Hematopoietic multipotent progenitor cell treated with erythropoietin and hydrocortisone succinate and interleukin-3 and kit ligand, for 17 days (in vitro differentiated cells): ENCODE results near the gene GNG5.
"Not testable (repeated sequence)": the region's sequence is repeated elsewhere in the genome, so short reads cannot be mapped to it uniquely, and the experiment has no call there.

Experiments used
- DNase-seq: peaks from one replicate; pipeline ENCODE4 v3.0.0-alpha.2; 2015; ENCODE audit warnings: low spot score

Gene GNG5

DNA sequence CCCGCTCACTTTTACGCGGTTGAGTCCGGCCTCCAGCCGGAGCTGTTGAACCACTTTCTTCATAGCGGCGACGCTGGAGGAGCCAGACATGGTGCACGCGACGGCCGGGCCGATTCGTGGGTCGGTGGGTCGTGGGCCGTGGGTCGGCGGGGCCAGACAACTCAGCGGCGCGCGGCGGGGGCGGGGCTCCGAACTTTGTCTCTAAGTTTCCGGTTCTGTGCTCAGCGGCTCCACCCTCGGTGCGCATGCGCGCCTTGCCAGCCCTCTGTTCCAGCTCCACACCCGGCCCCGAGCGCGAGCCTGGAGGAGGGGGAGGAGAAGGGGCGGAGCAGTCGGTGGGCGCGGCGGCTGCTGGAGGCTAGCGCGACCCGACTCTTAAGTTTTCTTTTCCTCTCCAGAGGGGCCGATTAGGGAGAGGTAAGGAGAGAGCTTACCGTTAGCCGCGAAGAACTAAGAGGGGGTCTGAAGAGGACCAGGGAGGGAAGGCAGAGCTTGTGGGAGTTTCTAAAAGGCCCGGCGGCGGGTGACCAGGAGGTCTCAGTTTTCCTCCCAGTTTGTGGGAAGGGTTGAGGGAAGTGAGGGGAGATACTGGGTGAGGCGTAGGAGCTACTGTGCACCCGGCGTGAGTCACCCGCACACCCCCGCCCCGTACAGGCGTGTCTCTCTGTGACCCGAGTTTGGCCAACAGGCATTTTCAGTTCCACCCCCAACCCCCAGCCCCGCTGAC lies at the start of gene GNG5, which contains the start of gene SPATA1:
Gene GNG5, minus strand, starts transcription at position 580 of the 727 bp plus-strand sequence. Its CDS starts 490 bp downstream, at position 90.
Gene SPATA1, plus strand, starts transcription at position 385 of the 727 bp plus-strand sequence. CDS start 9,974 bp downstream, outside the sequence.
- peak; percentile 98 for DNase-seq

DNA sequence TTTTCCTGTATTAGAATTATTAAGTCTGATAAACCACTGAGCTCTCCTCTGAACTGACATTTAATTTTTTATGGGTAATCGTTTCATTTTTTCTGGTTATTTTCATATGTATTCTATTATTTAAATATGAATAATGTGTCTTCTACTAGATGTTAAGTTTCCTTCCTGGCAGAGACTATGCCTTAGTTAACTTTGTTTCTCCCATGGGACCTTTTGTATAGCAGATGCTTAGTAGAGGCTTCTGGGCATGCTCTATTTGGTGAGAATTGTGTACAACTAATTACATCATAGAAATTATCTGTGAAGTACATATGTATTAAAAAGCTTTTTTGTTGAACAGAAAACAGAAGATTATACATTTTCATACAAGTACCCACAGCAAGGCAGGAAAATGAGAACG lies 44.4 kb upstream of the GNG5 start:
- DNase-seq: no peak

DNA sequence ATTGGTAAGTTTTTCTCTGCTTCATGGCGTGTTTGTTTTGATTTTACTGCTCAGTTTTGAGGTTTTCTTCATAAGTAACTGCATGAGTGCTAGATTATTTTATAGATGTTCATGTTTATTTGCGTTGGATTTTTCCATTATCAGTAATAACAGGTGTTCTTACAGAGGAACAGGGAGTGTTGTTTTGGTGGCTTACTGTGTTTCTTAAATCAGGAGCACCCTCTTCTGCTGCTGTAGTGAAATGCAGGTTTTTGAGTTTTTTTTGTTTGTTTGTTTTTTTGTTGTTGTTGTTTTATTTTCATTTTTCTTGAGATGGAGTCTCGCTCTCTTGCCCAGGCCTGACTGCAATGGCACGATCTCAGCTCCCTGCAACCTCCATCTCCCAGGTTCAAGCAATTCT lies 35.3 kb upstream of the GNG5 start:
- peak; percentile 57 for DNase-seq

DNA sequence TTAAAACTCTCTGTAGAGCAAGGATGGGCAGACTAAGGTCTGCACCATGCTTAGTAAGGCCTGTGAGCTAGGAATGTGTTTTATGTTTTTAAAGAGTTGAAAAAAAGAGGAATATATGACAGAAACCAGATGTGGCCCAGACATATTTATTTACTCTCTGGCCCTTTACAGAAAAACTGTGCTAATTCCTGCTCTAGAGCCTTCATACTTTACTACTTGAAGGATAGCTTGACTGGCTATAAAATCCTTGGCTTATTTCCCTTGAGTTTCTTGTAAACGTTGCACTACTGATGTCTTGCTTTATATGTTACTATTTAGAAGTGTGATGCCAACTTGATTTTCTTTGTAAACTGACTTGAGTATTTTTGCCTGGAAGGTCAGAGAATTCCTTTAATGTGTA lies 34.4 kb upstream of the GNG5 start:
- no peak for DNase-seq

DNA sequence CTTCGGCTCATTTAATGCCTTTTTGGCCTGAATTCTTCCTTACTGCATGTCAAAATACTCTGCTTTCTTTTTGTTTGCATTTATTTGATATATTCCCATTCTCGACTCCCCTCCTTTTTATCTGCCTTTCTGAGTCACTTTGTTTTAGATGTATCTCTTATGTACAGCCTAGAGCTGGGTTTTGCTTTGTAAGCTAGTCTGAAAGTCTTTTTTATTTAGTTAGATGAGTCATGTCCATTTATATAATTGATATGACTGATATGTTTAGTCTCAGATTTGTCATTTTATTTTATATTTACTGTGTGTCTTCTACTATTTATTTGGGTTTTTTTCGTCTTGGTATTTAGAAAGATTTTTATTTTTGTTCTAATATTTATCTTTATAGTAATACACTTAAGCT lies 33.6 kb upstream of the GNG5 start:
- no peak for DNase-seq

DNA sequence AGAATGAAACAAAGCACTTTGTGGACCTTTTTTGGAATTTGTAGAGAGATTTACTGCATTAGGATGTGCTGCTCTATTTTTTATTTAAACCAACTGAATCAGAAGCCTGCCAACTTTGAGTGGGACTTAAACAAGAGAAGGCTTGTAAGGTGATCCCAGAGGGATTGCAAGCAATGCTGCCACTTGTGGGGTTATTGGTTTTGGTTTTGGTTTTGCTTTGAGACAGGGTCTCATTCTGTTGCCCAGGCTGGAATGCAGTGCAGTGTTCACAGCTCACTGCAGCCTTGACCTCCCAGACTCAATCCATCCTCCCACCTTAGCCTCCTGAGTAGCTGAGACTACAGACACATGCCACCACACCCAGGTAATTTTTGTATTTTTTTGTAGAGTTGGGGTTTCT lies 32.2 kb upstream of the GNG5 start:
- no peak for DNase-seq

DNA sequence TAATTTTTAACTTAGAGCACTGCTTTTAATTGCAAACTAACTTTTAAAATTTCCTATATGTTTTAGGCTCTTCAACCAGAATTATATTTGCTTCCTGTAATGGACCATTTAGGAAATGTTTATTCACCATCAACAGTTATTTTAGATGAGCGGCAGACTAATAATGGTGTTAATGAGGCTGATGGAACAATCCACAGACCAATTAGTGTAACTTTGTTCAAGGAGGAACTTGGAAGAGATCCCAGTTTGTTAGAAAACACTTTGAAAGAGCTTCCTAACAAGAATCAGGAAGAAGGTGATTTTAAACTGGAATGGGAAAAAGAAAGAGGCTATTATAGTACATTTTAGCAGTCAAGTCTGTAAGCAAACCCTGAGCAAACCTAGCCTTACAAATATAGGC lies 19.4 kb upstream of the GNG5 start:
- no peak for DNase-seq

DNA sequence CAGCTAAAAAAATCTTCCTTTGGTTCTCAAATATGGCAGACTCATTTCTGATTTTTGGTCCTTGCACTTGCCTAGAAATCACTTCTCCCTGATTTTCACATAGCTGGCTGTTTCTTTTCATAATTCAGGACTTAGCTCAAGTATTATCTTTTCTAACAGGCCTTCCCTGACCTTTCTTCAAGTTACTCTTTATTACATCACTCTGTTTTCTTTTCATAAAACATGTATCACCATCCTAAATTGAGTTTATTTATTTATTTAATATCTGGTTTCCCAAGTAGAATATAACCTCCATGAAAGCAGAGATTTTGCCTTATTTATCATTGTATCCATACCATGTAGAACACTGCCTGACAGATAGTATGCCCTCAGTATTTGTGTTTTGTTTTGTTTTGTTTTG lies 18.2 kb upstream of the GNG5 start:
- DNase-seq: no peak

DNA sequence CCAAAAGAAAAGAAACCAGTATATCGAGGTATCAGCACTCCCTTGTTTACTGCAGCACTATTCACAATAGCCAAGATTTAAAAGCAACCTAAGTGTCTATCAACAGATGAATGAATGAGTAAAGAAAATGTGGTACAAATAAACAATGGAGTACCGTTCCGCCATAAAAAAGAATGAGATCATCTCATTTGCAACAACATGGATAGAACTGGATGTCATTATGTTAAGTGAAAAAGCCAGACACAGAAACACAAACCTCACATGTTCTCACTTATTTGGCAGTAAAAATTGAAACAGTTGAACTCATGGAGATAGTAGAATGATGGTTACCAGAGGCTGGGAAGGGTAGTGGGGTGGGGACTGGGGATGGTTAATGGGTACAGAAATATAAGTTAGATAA lies 4.3 kb upstream of the GNG5 start:
- DNase-seq: no peak

DNA sequence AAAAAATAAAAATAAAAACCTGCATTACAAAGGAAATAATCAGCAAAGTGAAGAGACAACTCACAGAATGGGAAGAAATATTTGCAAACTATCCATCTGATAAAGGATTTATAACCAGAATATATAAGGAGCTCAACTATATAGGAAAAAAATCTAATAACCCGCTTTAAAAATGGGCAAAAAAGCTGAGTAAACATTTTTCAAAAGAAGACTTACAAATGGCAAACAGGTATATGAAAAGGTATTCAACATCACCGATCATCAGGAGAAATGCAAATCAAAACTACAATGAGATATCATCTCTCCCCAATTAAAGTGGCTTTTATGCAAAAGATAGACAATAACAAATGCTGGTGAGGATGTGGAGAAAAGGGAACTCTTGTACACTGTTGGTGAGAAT lies 3.8 kb upstream of the GNG5 start:
- DNase-seq: no peak

DNA sequence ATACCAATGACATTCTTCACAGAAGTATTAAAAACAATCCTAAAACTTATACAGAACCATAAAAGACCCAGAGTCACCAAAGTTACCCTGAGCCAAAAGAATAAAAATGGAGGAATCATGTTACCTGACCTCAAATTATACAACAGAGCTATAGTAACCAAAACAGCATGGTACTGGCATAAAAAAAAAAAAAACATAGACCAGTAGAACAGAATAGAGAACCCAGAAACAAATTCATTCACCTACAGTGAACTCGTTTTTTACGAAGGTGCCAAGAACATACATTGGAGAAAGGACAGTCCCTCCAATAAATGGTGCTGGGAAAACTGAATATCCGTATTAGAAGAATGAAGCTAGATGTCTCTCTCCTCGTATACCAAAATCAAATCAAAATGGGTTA lies 2.6 kb upstream of the GNG5 start:
- no peak for DNase-seq

DNA sequence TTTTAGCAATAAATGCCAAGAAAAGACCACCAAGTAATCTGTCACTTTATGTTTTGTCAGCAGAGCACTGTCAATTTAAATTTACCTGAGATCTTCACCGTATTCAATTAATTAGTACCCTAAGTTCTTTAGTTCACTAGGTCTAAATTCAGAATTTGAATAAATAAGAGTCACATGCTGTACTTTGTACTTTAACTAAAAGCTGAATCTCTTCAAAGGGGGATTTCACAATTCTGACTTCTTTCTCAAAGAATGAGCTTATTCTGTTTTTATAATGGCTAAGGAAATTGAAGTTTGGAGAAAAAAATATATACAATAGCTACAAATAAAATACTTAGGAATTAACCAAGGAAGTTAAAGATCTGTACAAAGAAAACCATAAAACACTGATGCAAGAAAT lies 2.1 kb upstream of the GNG5 start:
- no peak for DNase-seq

DNA sequence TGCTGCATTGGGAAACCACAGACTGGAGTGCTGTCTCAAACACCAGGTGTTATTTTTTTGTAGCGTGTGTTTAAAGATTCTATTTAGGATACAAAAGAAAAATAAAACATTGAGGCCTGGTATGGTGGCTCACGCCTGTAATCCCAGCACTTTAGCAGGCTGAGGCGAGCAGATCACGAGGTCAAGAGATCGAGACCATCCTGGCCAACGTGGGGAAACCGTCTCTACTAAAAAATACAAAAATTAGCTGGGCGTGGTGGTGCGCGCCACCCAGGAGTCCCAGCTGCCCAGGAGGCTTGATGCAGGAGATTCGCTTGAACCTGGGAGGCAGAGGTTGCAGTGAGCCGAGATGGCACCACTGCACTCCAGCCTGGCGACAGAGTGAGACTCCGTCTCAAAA lies 1.5 kb upstream of the GNG5 start:
- not testable (repeated sequence) for DNase-seq

DNA sequence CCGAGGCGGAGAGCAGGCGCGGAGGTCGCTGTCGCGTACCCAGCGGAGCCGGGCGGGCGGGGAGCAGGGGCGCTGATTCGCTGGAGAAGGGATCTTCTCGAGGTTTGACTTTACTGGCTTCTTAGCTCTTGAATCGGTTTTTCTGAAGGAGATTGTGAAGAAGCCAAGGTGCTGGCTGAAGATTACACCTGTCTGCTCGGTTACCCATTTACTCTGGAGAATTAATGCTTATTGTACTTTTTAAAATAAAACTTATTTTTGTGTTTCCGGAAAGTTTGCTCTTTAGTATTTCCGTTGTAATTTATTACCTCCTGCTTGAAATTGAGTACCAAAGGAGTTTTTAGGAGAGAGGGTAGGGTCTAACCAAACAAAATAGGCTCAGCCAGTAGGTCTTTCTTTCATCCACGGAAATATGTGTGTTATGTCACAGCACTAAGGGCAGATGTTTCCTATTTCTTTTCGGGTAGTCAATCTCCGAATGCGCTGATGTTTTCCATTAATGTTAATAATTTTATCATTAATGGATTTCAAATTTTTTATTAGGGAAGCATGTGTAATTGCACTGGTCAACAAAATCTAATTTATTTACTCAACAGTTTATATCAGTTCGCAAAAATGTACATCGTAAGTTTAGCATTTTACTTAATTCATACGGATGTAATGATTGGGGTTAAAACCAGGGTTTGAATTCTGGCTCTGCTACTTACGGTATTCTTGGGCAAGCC lies 510 bp upstream of the GNG5 start:
- no peak for DNase-seq

DNA sequence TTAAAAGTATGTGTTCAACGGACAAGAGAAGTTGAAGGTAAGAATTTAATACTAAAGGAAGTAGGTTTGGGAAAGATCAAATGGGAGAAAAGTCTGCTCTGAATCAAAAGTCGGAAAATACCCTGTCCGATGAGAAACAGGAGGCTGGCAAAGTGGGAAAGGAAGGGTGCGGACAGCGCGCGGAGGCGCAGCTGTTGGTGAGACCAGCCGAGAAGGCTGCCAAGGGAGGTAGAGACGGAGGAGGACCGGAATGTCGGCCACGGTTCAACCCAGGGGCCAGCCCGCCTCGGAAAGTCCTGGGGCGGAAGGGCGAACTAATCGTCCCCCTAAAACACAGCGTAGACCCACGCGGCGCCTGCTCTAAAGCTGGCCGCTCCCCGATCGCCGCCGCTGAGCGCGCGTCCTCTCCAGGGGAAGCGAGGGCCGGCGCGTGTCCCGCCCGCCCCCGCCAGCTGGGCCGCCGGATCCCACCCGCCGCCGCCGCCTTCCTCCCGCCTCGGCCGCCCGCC lies 834 bp downstream of the GNG5 start:
- DNase-seq: no peak

DNA sequence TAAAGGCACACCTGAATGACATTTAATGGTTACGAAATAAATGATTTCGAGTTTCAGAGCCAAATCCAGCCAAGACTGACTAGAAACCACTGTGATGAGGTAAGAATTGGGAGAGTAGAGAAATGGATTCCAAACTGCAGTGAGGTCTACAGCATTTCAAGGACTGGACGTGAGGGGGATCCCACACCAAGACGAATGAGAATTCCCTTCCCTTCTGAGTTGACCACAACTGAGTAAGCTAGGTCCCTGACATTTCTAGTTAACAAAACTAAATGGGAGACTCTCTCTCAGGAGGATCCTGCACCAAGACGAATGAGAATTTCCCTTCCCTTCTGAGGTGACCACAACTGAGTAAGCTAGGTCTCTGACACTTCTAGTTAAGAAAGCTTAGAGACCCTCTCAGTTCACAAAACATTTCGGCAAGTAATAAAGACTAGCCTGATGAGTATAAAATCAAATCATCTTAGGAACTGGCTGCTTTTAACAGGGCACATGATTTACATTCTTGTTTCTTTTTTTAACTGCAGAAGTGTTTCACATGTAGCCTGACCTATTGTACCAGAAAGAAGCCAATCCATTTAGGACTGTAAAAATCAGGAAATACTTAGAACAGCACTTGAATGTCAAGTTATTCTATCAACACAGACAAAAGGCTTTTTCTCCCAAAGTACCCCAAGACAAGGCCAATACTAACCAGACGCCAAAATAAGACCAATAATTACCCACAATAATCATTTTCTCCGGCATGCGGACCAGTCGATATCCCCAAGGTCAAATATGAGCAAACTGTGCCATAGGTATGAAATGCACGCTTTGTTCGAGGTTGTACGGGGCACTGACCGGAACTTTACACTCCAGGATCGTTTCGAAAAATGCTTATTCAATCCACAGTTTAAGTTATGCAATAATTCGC lies 1.5 kb downstream of the GNG5 start:
- DNase-seq: peak; percentile 31

DNA sequence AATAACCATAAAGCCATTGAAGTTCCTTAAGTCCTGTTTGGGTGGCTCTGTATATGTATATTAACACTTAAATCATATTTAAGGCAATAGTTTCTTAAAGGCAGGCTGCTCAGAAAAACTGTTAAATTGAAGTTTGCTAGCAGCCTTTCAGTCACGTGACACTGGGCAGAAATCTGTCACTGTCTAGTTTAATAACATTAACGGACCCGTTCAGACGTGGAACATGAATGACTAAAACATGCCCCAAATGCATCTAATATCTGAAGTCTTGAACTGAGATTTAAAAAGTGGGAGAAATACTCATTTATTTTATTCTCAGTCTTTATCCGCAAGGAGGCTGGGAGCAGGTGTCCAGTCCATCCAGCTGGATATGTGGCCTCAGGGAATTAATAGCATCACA lies 3.5 kb downstream of the GNG5 start:
- DNase-seq: no peak

DNA sequence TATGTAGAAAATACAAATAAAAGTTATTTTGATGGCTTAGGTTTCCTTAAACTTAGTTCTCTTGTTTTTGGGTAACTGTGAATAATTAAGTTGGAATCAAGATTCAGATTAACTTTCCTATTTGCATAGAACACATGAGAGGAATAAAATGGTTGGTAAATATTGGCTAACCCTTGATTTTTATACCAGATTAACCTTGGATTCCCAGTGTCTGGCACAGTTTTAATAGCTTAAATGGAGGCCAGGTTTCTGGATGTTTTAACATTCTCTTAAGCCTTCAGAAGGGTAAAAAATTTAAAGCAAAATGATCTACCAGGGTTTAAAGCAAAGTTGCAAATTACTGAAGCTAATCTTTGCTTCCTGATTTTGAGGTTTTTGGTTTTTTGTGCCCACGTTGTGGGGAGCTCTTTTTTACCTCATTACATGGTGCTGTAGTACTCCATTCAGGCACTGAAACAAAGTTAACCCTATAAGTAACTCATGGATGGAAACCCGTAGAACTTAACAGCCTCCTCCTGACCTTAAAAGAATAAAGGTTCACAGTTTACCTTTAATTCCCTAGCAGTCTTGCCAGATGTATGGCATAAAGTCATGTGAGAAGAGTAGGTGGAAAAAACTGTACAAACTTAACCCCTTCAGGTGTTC lies 8.6 kb downstream of the GNG5 start:
- no peak for DNase-seq

DNA sequence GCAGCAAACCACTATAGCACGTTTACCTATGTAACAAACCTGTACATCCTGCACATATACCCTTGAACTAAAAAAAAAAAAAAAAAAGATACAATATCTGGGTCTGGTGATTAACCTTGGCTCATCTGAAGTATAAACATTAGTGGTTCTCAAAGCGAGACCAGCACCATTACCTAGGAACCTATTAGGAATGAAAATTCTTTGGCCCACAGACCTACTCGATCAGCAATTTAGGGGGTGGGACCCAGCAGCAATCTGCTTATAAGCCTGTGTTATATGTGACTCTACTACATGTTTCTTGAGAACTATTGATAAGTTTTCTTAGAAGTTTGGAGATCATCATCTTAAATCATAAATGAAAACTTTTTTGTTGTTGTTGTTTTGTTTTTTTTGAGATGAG lies 9.9 kb downstream of the GNG5 start:
- no peak for DNase-seq

DNA sequence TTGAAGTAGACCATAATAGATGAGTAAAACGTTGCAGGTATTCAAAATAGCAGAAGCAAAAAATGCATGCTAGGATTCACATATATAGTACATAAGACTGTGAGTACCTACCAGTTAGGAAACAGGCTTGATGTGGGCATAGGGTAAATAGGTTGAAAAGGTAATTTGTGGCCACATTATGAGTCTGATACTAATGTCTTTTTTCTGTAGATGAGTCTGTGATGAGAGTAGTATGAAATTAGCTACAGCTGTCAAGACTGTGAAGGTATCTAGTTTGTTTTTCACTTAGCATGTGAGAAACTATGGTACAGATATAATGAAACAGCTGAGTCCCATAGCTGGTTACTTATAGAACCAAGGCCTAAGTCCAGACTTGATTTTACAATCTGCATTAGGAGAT lies 12.6 kb downstream of the GNG5 start:
- no peak for DNase-seq

DNA sequence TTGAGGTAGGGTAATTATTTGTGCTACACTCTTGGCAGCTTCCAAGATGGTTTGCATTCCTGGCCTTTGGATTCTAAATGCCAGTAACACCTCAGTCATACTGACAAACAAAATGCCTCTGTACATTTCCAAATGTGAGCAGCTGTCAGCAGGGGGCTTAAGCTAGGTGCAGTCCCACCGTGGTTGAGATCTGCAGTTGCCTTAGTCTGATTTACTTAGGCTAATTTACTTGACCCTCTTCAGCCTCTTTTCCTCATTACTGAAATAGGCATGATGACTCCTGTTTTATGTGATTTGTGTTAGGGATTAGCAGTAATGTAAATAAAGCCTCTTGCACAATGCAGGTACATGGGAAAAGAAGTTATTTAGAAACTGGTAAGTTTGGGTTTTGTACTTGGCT lies 13.7 kb downstream of the GNG5 start:
- no peak for DNase-seq

DNA sequence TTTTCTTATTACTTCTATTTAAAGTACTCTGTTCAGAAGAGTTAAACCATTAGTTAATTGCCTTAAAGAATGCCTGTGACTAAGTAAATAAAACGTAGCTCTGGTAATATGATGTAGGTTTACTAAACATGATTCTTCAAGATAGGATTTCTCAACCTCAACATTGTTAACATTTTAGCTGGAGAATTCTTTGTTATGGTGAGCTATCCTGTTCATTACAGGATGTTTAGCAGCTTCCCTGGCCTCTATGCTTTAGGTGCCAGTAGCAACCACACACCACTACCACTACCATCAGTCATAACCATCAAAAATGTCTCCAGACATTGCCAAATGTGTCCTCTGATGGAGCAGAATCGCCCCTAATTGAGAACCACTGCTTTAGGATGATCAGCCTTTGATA lies 16.6 kb downstream of the GNG5 start:
- no peak for DNase-seq
